Esophagus squamous epithelium (tissue), 5 donors: ENCODE data around the gene LCP1. TPM values are rescaled to one million over a fixed set of nuclear protein-coding genes. Genes with fewer than 3 reads are reported as not detected.

Experiments
- DNase-seq: peaks from one replicate; lab custom pipeline; 2025; lab: John Stamatoyannopoulos, UW
- H3K27ac ChIP-seq, 4 donors: fragments of 200-600 bp; sonication (generic); one replicate each; pipeline ENCODE4 v1.5.1; 2016 to 2019; ENCODE audit warnings: mild to moderate bottlenecking in 1 of 4
- H3K27me3 ChIP-seq, 4 donors: fragments of 200-600 bp; sonication (generic); 1 replicate in 3 of 4; 2 replicates in 1 of 4; pipeline versions ENCODE4 v1.5.1 to v1.6.0; 2017 to 2021; ENCODE audit warnings: antibody characterized with exemption in 1 of 4
- H3K36me3 ChIP-seq, 3 donors: fragments of 200-600 bp; sonication (generic); one replicate each; pipeline ENCODE4 v1.5.1; 2016 to 2019
- H3K4me1 ChIP-seq, 3 donors: fragments of 200-600 bp; sonication (generic); one replicate each; pipeline ENCODE4 v1.5.1; 2017 to 2019
- H3K4me3 ChIP-seq, 4 donors: fragments of 200-600 bp; sonication (generic); 1 replicate in 3 of 4; 2 replicates in 1 of 4; pipeline ENCODE4 v1.5.1; 2016 to 2019; ENCODE audit warnings: mild to moderate bottlenecking in 2 of 4, moderate library complexity in 1 of 4
- H3K9me3 ChIP-seq, 3 donors: fragments of 200-600 bp; sonication (generic); one replicate each; pipeline ENCODE4 v1.5.1; 2016 to 2019
- POLR2A ChIP-seq, 4 donors: fragments of 450-650 bp; IDR thresholded peaks; one replicate each; pipeline ENCODE4 v1.6.1; 2017; ENCODE audit warnings: antibody characterized with exemption in 4 of 4, mild to moderate bottlenecking in 4 of 4, moderate library complexity in 3 of 4
- WGBS, 2 donors: methylation state at CpG; one replicate each; pipeline ENCODE4 v1.1.5; 2018; 5-methylcytosine and 5-hydroxymethylcytosine counted together
- intact Hi-C: fragments of 100-400 bp; cut with DNase I; formaldehyde crosslinking; loops from one replicate; pipeline ENCODE4 v1.15.0; 2022
- total RNA-seq, 4 donors: library from RNA; depleted of rRNA; stranded (reverse); fragments of >200 nt; gene quantifications; one replicate each; pipeline ENCODE4 v1.1.0, GENCODE V29; 2016
- TF ChIP-seq, protein P1 (sequence below), 6 experiments: fragments of 450-650 bp in 4 of 6; fragments of 200-600 bp in 2 of 6; sonication (generic) in 2 of 6; IDR thresholded peaks; one replicate each; pipeline ENCODE4 v1.5.1; 2016 to 2019; ENCODE audit warnings: antibody characterized with exemption in 6 of 6, mild to moderate bottlenecking in 4 of 6, moderate library complexity in 4 of 6
- donor health status: DM: yes; HTN: yes; CAD: no.

The LCP1 gene
- total RNA-seq, 4 donors from 2014 or later, result 8.7 to 33.9 (median 21.9) TPM

DNA sequence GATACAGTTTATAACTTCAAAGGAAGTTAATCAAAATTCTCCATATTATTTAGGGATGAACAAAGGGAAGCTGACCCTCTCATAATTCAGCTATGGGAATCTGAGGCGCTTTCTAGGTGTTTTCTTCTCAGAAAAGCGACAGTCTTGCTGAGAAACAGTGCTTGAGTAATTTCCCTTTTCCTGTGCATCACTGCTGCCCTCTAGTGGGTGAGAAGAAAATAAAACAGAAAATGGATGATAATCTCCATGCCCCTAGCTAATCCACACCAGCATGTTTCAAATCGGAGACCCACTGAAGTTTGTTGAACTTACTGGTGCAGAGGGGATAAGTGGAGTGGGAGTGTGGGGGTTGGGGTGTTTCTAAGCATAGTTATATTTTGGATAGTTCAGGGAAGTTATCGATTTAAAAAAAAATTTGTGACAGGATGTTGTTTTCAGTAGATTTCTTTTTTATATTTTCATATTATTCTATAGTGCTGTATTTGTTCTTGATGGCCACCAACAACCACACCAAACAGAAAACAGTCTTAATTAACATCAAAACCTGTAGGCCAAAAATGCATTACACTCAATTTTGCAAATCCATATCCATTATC, 21.4 kb downstream of the LCP1 start:
- Histone ChIP-seq H3K36me3 (no peaks in the 10 kb centered on the region), H3K4me1 (peaks cover 0 to 9% (median 0%) of the 10 kb centered on the region in 3 donors), H3K4me3 (no peak overlapping the region), H3K9me3 (no peaks in the 10 kb centered on the region), H3K27me3 (peaks cover 0 to 14% (median 0%) of the 10 kb centered on the region in 4 donors), H3K27ac (no peak overlapping the region)
- WGBS, 2 donors, result 13 to 16% methylated on average over 4 of the region's 4 CpGs
- DNase-seq, result no peak
- TF ChIP-seq POLR2A (IDR thresholded peaks at IDR 0.05), result no peak
- TF ChIP-seq, protein P1, sequence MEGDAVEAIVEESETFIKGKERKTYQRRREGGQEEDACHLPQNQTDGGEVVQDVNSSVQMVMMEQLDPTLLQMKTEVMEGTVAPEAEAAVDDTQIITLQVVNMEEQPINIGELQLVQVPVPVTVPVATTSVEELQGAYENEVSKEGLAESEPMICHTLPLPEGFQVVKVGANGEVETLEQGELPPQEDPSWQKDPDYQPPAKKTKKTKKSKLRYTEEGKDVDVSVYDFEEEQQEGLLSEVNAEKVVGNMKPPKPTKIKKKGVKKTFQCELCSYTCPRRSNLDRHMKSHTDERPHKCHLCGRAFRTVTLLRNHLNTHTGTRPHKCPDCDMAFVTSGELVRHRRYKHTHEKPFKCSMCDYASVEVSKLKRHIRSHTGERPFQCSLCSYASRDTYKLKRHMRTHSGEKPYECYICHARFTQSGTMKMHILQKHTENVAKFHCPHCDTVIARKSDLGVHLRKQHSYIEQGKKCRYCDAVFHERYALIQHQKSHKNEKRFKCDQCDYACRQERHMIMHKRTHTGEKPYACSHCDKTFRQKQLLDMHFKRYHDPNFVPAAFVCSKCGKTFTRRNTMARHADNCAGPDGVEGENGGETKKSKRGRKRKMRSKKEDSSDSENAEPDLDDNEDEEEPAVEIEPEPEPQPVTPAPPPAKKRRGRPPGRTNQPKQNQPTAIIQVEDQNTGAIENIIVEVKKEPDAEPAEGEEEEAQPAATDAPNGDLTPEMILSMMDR (IDR thresholded peaks at IDR 0.05), result peak; percentile 60 to 75 (median 72)
- intact Hi-C loops, result no loop called here

DNA sequence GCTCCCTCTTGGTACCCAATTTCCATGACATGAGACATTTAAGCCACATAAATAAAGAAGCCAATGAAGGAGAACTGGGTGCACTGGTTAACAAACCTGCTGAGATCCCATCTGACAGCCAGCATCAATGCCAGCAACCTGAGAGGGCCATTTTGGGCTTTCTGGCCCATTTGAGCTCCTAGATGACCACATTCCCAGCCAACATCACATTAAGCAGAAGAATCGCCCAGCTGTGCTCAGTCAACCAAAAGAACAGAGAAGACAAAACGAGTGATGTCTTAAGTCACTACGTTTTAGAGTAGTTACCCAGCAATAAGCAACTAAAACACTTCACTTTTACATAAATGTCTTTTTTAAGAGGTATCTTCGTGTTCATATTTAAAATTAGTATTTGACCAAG, 21.9 kb downstream of the LCP1 start:
- no peak for DNase-seq
- H3K27me3 ChIP-seq, result peaks cover 0 to 14% (median 0%) of the 10 kb centered on the region in 4 donors
- H3K4me1 ChIP-seq, result peaks cover 0 to 9% (median 0%) of the 10 kb centered on the region in 3 donors
- intact Hi-C loops, result no loop called here
- no peaks in the 10 kb centered on the region for H3K36me3 ChIP-seq
- no peaks in the 10 kb centered on the region for H3K9me3 ChIP-seq
- TF ChIP-seq POLR2A (IDR thresholded peaks at IDR 0.05), result no peak
- TF ChIP-seq, protein P1 (IDR thresholded peaks at IDR 0.05), result no peak
- H3K4me3 ChIP-seq, result no peak overlapping the region
- no peak overlapping the region for H3K27ac ChIP-seq
- 45 to 50% methylated on average over 4 of the region's 4 CpGs for WGBS, 2 donors

DNA sequence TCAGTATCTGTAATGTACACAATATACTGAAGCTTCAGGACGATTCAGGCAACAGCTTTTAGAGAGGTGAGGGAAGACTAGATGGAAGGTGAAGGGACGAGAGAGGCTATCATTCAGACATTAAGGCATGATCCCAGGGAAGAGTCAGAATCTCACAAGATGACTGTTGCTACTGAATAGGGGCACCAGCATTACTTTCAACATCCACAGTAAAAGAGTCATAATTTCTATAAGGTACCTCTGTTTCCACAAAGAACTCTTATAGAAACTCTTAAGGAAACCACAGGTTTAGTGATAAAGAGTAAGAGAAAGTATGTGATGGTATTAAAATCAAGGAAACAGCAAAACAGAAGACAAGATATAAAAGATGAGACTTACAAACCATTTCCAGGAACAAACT, 23.0 kb downstream of the LCP1 start:
- no peaks in the 10 kb centered on the region for H3K9me3 ChIP-seq
- intact Hi-C loops, result no loop called here
- H3K36me3 ChIP-seq, result no peaks in the 10 kb centered on the region
- 69 to 96% methylated on average over 2 of the region's 2 CpGs for WGBS, 2 donors
- TF ChIP-seq POLR2A (IDR thresholded peaks at IDR 0.05), result no peak
- TF ChIP-seq, protein P1 (IDR thresholded peaks at IDR 0.05), result no peak
- H3K27ac ChIP-seq, result no peak overlapping the region
- peaks cover 0 to 9% (median 0%) of the 10 kb centered on the region in 3 donors for H3K4me1 ChIP-seq
- H3K27me3 ChIP-seq, result peaks cover 0 to 14% (median 0%) of the 10 kb centered on the region in 4 donors
- H3K4me3 ChIP-seq, result no peak overlapping the region
- DNase-seq, result no peak

DNA sequence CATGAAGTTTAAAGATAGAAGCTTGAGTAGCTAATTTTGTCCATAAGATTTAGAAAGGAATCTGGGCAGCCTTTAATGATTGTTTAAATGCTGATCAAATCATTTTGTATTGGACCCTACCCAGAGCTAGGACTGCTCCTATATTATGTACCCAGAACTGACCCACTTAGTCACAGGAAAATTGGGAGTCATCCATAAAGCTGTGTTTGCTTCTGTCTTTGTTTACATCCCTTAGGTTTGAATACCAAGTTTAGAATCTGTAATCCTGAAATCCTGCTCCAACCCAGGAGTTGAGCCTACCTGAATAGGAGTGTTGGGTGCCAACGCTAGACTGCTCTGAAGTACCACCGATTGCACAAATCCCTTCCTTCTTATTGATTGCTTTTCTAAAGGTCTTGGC, 23.8 kb downstream of the LCP1 start:
- TF ChIP-seq, protein P1 (IDR thresholded peaks at IDR 0.05), result no peak
- no peak for TF ChIP-seq POLR2A (IDR thresholded peaks at IDR 0.05)
- Histone ChIP-seq H3K4me1 (peaks cover 0 to 9% (median 0%) of the 10 kb centered on the region in 3 donors), H3K27ac (no peak overlapping the region), H3K9me3 (no peaks in the 10 kb centered on the region), H3K4me3 (no peak overlapping the region), H3K36me3 (no peaks in the 10 kb centered on the region), H3K27me3 (peaks cover 0 to 14% (median 0%) of the 10 kb centered on the region in 4 donors)
- intact Hi-C loops, result no loop called here
- DNase-seq, result no peak
- WGBS, 2 donors, result 26 to 77% methylated on average over 2 of the region's 2 CpGs

DNA sequence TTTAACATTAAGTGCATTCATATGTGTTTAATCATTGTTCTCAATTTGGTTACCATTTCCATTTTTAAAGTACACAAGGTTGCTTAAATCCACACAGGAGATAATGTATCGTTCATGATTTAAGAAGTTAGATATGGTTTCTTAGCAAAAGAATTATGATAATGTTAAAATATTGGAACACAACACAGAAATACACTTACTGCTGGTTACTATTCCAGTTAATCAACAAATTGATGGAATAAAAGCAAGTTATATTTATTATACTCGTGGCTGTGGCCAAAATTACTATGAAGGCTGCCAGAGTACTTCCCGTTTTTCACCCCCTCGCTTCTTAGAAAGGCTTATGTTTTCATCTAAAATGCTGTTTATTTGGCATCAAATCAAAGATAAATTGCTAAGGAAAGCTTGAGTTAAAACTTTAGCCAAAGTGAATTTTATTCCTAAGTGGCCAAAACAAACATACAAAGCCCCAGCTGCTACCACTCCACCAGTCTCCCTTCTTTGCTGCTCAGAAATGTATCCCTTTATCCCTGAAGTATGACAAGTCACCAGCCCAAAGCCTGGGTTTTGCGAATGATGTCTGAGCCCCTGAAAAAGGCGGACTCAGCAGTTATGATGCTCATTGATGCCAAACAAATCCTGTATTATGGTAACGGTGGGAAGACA, 27.7 kb downstream of the LCP1 start:
- no peaks in the 10 kb centered on the region for H3K9me3 ChIP-seq
- H3K27ac ChIP-seq, result no peak overlapping the region
- no peak for DNase-seq
- no peaks in the 10 kb centered on the region for H3K36me3 ChIP-seq
- H3K4me1 ChIP-seq, result no peaks in the 10 kb centered on the region
- H3K4me3 ChIP-seq, result no peak overlapping the region
- WGBS, 2 donors, result 31 to 41% methylated on average over 5 to 7 of the region's 7 CpGs
- intact Hi-C loops, result no loop called here
- TF ChIP-seq POLR2A (IDR thresholded peaks at IDR 0.05), result no peak
- TF ChIP-seq, protein P1 (IDR thresholded peaks at IDR 0.05), result no peak
- peaks cover 0 to 6% (median 0%) of the 10 kb centered on the region in 4 donors for H3K27me3 ChIP-seq
